GM19438 (cell line): ENCODE results near the gene PCDHGA1.

ENCODE experiments used
- ATAC-seq: cut with Tn5 transposase; IDR thresholded peaks from one replicate; pipeline ENCODE4 v1.9.1; 2021; ENCODE audit warnings: low read depth; ENCODE audit not compliant: unreplicated experiment

Gene PCDHGA1

DNA sequence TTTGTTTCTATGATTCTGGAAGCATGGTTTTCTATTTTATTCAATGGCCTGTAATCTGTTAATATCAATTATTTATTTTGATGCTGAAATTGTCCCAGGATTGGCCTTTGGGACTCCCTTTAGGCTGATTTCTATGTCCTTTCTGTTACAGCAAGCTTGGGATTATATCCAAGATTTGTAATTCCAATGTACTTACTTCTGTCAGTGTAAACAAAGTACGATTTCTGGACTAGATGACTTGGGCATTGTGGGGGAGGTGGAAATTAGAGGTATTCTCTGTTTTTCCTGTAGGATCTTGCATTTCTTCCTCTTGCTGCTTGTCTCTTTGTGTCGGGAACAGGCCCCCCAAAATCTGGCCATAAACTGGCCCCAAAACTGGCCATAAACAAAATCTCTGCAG lies 103.7 kb downstream of the PCDHGA1 start:
- ATAC-seq, result no peak

DNA sequence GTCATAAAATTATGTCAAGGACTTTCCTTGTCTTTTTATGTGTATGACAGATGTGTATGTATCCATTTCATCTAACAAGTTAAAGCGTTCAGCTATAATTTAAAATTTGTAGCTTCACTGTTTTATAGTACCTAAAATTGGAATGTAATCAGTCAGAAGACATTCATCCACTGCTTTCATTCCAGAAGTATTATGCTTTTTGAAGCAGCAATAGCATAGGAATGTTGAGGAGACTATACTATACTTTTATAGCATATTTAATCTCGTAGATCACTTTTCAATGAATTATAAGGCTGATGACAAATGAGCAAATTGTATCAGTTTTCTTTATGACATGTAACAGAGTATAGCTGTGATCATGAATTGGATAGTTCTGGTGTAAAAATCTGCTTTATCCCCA lies 106.9 kb downstream of the PCDHGA1 start:
- no peak for ATAC-seq

DNA sequence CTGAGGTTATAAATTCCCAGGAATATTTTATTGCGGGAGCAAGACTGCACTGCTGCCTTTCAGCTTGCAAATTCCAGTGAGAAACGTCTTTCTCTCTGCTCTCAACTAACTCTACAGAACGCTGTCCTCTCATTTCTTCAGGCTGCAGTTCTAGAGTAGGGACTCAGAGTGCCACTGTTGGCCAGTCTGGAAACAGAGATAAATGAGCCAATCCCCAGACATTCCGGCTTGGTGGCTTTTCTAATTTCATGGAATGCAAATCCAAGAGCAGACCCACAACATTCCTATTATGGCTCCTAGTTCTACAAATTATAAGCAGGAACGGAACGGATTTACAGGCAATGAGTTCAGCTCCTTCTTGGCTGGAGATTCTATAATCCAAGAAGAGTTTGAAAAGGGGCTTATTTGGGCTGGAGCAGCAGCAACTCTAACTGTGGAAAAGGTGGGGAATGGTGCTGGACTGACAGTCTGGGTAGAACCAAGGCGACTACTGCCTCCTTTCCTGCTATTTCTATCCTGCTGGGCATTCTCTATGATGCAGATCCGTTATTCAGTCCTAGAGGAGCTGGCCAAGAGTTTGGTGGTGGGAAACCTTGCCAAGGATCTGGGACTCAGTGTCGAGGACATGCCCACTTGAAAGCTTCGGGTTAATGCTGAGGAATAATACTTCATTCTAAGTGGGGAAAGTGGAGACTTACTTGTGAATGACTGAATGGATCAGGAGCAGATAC lies 109.3 kb downstream of the PCDHGA1 start:
- ATAC-seq, result no peak

DNA sequence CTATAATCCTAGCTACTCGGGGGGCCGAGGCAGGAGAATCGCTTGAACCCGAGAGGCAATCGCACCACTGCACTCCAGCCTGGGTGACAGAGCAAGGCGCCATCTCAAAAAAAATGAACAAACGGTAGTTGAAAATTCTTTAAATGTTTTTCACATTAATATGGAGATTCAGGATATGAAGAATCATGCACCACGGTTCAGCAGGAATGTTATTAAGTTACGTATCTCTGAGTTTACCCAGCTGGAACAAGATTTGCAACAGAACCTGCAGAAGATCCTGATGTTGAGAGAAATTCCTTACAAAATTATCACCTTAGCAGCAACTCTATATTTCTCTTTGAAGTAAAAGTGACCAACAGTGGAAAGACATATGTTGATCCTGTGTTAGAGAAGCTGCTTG lies 110.0 kb downstream of the PCDHGA1 start:
- ATAC-seq, result no peak

GRCh38 chr5:141441571-141442170 lies 111.4 kb downstream of the PCDHGA1 start:
- no peak for ATAC-seq

DNA sequence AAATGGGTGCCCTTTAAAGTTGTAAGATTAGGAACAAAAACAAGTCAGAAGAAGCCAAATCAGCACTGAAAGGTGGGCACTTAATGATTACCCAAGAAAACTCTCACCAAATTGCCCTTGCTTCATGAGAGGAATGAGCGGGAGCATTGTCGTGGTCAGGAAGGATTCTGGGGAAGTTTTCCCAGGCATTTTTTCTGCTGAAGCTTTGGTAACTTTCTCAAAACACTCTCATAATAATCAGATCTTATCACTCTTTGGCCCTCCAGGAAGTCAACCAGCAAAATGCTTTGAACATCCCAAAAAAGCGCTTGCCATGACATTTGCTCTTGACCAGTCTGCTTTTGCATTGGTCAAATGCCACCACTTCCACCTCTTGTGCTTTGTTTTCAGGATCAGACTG lies 135.0 kb downstream of the PCDHGA1 start:
- ATAC-seq, result no peak

DNA sequence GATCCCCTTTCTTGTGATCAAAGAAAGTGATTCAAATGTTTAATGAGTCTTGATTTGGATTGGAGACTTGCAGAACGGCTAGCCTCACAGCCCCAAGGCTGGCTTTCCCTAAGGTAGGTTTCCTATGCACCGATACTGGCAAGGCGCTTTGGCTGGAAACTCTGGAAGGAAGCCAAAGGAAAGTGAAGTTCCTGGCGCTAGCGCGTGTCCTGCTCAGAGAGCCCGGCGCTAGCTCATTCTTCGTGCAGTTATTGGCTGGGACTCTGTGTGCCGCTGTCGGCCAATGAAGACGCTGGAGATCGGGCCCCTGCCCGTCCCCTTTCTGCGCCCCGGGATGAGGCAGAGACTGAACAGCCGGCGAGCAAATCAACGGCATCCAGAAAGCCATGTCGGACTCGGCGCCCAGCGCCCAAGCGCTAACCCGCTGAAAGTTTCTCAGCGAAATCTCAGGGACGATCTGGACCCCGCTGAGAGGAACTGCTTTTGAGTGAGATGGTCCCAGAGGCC lies 145.4 kb downstream of the PCDHGA1 start, which contains the start of gene PCDHGC3:
Gene PCDHGC3 (plus strand): TSS at position 342 of the 507 bp plus-strand sequence. CDS start 151 bp downstream, at position 493.
- peak; percentile 95 for ATAC-seq

- ATAC-seq, result peak; percentile 42
Measured at GRCh38 chr5:141476132-141476911, 146.0 kb downstream of the PCDHGA1 start.

DNA sequence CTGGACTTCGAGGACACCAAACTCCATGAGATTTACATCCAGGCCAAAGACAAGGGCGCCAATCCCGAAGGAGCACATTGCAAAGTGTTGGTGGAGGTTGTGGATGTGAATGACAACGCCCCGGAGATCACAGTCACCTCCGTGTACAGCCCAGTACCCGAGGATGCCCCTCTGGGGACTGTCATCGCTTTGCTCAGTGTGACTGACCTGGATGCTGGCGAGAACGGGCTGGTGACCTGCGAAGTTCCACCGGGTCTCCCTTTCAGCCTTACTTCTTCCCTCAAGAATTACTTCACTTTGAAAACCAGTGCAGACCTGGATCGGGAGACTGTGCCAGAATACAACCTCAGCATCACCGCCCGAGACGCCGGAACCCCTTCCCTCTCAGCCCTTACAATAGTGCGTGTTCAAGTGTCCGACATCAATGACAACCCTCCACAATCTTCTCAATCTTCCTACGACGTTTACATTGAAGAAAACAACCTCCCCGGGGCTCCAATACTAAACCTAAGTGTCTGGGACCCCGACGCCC lies 146.8 kb downstream of the PCDHGA1 start:
- ATAC-seq, result no peak

DNA sequence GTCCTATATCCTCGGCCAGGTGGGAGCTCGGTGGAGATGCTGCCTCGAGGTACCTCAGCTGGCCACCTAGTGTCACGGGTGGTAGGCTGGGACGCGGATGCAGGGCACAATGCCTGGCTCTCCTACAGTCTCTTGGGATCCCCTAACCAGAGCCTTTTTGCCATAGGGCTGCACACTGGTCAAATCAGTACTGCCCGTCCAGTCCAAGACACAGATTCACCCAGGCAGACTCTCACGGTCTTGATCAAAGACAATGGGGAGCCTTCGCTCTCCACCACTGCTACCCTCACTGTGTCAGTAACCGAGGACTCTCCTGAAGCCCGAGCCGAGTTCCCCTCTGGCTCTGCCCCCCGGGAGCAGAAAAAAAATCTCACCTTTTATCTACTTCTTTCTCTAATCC lies 147.5 kb downstream of the PCDHGA1 start:
- no peak for ATAC-seq

DNA sequence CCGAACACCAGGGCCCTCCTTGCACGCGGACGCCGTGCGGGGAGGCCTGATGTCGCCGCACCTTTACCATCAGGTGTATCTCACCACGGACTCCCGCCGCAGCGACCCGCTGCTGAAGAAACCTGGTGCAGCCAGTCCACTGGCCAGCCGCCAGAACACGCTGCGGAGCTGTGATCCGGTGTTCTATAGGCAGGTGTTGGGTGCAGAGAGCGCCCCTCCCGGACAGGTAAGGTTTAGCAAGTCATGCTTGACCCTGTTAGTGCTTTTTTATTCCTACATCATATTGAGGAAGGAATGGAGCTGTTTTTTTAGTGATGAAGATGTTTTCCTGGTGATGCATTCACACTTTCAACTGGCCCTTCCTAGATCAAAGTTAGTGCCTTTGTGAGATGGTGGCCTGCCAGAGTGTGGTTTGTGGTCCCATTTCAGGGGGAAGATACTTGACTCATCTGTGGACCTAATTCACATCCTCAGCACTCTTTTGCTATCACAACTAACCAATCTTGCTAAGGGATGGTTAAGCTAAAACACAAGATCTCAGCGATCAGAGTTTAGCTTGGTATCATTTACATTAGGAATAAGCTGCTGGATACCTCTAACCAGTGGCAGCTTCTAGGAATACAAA lies 148.1 kb downstream of the PCDHGA1 start:
- ATAC-seq, result no peak

- ATAC-seq, result no peak
Measured at GRCh38 chr5:141479776-141480175, 149.5 kb downstream of the PCDHGA1 start.

GRCh38 chr5:141483902-141484301 lies 153.6 kb downstream of the PCDHGA1 start:
- ATAC-seq, result no peak

- ATAC-seq, result no peak
Measured at GRCh38 chr5:141484310-141484640, 154.0 kb downstream of the PCDHGA1 start.

GRCh38 chr5:141484641-141485311 lies 154.5 kb downstream of the PCDHGA1 start, which contains the start of gene PCDHGC4:
Gene PCDHGC4 (plus strand): TSS chr5:141485030. CDS start chr5:141485174, 144 bp downstream.
- no peak for ATAC-seq

GRCh38 chr5:141485321-141486055 lies 155.2 kb downstream of the PCDHGA1 start:
- no peak for ATAC-seq

DNA sequence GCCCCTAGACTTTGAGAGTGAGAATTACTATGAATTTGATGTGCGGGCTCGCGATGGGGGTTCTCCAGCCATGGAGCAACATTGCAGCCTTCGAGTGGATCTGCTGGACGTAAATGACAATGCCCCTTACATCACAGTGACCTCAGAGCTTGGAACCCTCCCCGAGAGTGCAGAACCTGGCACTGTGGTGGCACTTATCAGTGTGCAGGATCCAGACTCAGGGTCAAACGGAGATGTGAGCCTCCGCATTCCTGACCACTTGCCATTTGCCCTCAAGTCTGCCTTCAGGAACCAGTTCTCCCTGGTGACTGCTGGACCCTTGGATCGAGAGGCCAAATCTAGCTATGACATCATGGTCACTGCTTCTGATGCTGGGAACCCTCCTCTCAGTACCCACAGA lies 155.8 kb downstream of the PCDHGA1 start:
- no peak for ATAC-seq

- ATAC-seq, result no peak
Measured at GRCh38 chr5:141487131-141487530, 156.8 kb downstream of the PCDHGA1 start.
